K562 (cell line): ENCODE measurements around the gene CRAT. TPM values are rescaled to one million over a fixed set of nuclear protein-coding genes. Genes with fewer than 3 reads are reported as not detected.
A peak's percentile ranks its signal among the peaks of the same experiment; 100 is the strongest.

Experiments
- BACH1 ChIP-seq: fragments of 200-800 bp; sonication (Bioruptor generic); IDR thresholded peaks from 2 replicates; pipeline ENCODE4 v1.6.1; 2016; ENCODE audit warnings: missing genetic modification characterization, missing compliant biosample characterization
- CREB1 ChIP-seq, 2 experiments: sonication (generic) in 1 of 2; formaldehyde crosslinking in 1 of 2; IDR thresholded peaks; 2 replicates each; pipeline versions ENCODE4 v1.6.1 to v1.8.0; 2012 to 2022; ENCODE audit warnings: inconsistent platforms in 1 of 2, mild to moderate bottlenecking in 1 of 2, missing genetic modification reagents in 1 of 2, moderate library complexity in 1 of 2
- ETS2 ChIP-seq: IDR thresholded peaks from 2 replicates; pipeline ENCODE4 v1.6.1; 2016; ENCODE audit warnings: borderline replicate concordance, missing genetic modification characterization, mild to moderate bottlenecking, moderate library complexity, missing compliant biosample characterization; ENCODE audit not compliant: poor library complexity, severe bottlenecking
- ETV5 ChIP-seq: sonication (generic); formaldehyde crosslinking; IDR thresholded peaks from 2 replicates; pipeline ENCODE4 v1.4.0; 2020; ENCODE audit warnings: low read depth, mild to moderate bottlenecking, missing genetic modification reagents
- GTF2B ChIP-seq: IDR thresholded peaks from 2 replicates; pipeline ENCODE4 v1.6.1; 2011; ENCODE audit not compliant: insufficient read length; ENCODE audit errors: extremely low read depth
- HCFC1 ChIP-seq: IDR thresholded peaks from 2 replicates; pipeline ENCODE4 v1.6.1; 2012; ENCODE audit warnings: low read depth, low read length, improper control_type of control experiment
- IFI16 ChIP-seq: fragments of 250-450 bp; sonication (Bioruptor Pico); IDR thresholded peaks from 2 replicates; pipeline ENCODE4 v2.1.2; 2022; ENCODE audit warnings: mild to moderate bottlenecking, inconsistent platforms
- KAT2B ChIP-seq: IDR thresholded peaks from one replicate; pipeline ENCODE4 v1.6.1; 2012; ENCODE audit warnings: low read depth, mild to moderate bottlenecking, control low read depth, inconsistent platforms, low read length, moderate library complexity
- KDM1A ChIP-seq, 2 experiments: fragments of 450-650 bp; IDR thresholded peaks; 2 replicates each; pipeline ENCODE4 v1.6.1; 2016; ENCODE audit warnings: mild to moderate bottlenecking in 2 of 2
- LCOR ChIP-seq: sonication (generic); formaldehyde crosslinking; IDR thresholded peaks from 2 replicates; pipeline ENCODE4 v1.8.0; 2022; ENCODE audit warnings: mild to moderate bottlenecking, missing genetic modification reagents
- MBD2 ChIP-seq: sonication (generic); IDR thresholded peaks from 2 replicates; pipeline ENCODE4 v1.6.1; 2016; ENCODE audit warnings: low read depth, borderline replicate concordance
- MXD1 ChIP-seq: fragments of 250-450 bp; sonication (Bioruptor Pico); IDR thresholded peaks from 2 replicates; pipeline ENCODE4 v1.8.0; 2021; ENCODE audit warnings: borderline replicate concordance, mild to moderate bottlenecking, moderate library complexity; ENCODE audit not compliant: poor library complexity, severe bottlenecking
- NCOA1 ChIP-seq: fragments of 450-650 bp; IDR thresholded peaks from 2 replicates; pipeline ENCODE4 v1.6.1; 2016; ENCODE audit warnings: low read depth
- SRSF1 ChIP-seq: fragments of 200-400 bp; formaldehyde crosslinking; IDR thresholded peaks from 2 replicates; pipeline ENCODE4 v1.6.1; 2017; ENCODE audit warnings: mild to moderate bottlenecking, low read depth, low read length, moderate library complexity
- STAT5A ChIP-seq: IDR thresholded peaks from 2 replicates; pipeline ENCODE4 v1.6.1; 2012; ENCODE audit warnings: low read length, inconsistent platforms, borderline replicate concordance
- STAT6 ChIP-seq: sonication (generic); formaldehyde crosslinking; IDR thresholded peaks from 2 replicates; pipeline ENCODE4 v1.8.1; 2023; ENCODE audit warnings: mild to moderate bottlenecking, missing genetic modification reagents
- ZBTB34 ChIP-seq: fragments of 250-450 bp; sonication (Bioruptor Pico); IDR thresholded peaks from 2 replicates; pipeline ENCODE4 v1.8.0; 2021; ENCODE audit warnings: mild to moderate bottlenecking, moderate library complexity
- ZBTB43 ChIP-seq: sonication (generic); formaldehyde crosslinking; IDR thresholded peaks from 2 replicates; pipeline ENCODE4 v1.8.0; 2023; ENCODE audit warnings: mild to moderate bottlenecking, missing genetic modification reagents
- ZNF134 ChIP-seq: fragments of 250-450 bp; sonication (Bioruptor Pico); conservative IDR thresholded peaks from 2 replicates; pipeline ENCODE4 v1.4.0; 2020
- ZNF239 ChIP-seq: fragments of 250-450 bp; sonication (Bioruptor Pico); IDR thresholded peaks from 2 replicates; pipeline ENCODE4 v1.4.0; 2020; ENCODE audit warnings: mild to moderate bottlenecking
- ZNF586 ChIP-seq: fragments of 450-650 bp; formaldehyde crosslinking; conservative IDR thresholded peaks from 2 replicates; pipeline ENCODE4 v1.4.0; 2020; ENCODE audit warnings: mild to moderate bottlenecking, moderate library complexity
- ZNF707 ChIP-seq: fragments of 250-450 bp; sonication (Bioruptor Pico); conservative IDR thresholded peaks from 2 replicates; pipeline ENCODE4 v1.8.0; 2022; ENCODE audit warnings: inconsistent platforms, mild to moderate bottlenecking, moderate library complexity
- ZSCAN32 ChIP-seq: fragments of 450-650 bp; formaldehyde crosslinking; IDR thresholded peaks from 2 replicates; pipeline ENCODE4 v1.4.0; 2020; ENCODE audit warnings: mild to moderate bottlenecking, moderate library complexity
- polyA plus RNA-seq, 8 experiments: library from polyadenylated mRNA; depleted of rRNA in 4 of 8; stranded (reverse) in 5 of 8; unstranded in 3 of 8; fragments of >200 nt; fragmentation: Nextera tagmentation in 2 of 8; fragmentation: Illumina TruSeq in 1 of 8; extraction: Ambion mirVana in 2 of 8; extraction: Trizol in 1 of 8; gene quantifications; 2 replicates each; pipeline versions ENCODE4 v1.2.1 to v1.2.3, GENCODE V29; 2011 to 2014; ENCODE audit warnings: inconsistent platforms in 1 of 8, missing spikeins in 1 of 8
- total RNA-seq, 7 experiments: library from RNA; depleted of rRNA in 6 of 7; stranded (reverse); fragments of >200 nt in 6 of 7; fragmentation: Illumina TruSeq in 2 of 7; extraction: Trizol in 2 of 7; gene quantifications; 2 replicates each; pipeline versions ENCODE4 v1.2.1 to v1.2.3, GENCODE V29; 2011 to 2021; ENCODE audit warnings: low replicate concordance in 1 of 7

Gene CRAT
- total and polyA plus RNA-seq, 9 of the 15 experiments (the other 6 are each of a cell fraction or from before 2014, with no cell fraction given): 0.20 to 13.8 (median 5.4) TPM

GRCh38 chr9:129139993-129140396 lies 29.4 kb upstream of the CRAT start (continued):
- TF ChIP-seq ZNF586 (CRISPR knock-in tag) (no peak), HCFC1 (peak; percentile 50; the same call in 1 of the 2 replicates), ETS2 (tag) (no peak), ZNF134 (no peak), SRSF1 (no peak), STAT5A (no peak), MXD1 (CRISPR knock-in tag) (no peak), NCOA1 (no peak), STAT6 (CRISPR knock-in tag) (no peak), ETV5 (CRISPR knock-in tag) (no peak), KAT2B (no peak), GTF2B (no peak), CREB1 (IDR thresholded peaks at IDR 0.05) (no peak), CREB1 (CRISPR knock-in tag; IDR thresholded peaks at IDR 0.05) (no peak), IFI16 (CRISPR knock-in tag) (no peak), MBD2 (no peak), ZBTB43 (no peak), BACH1 (no peak), LCOR (CRISPR knock-in tag) (no peak), ZBTB34 (CRISPR knock-in tag) (no peak), KDM1A (IDR thresholded peaks at IDR 0.05) (peak in 1 of 2 experiments; percentile 31; a peak in 1 of 4 replicates), ZNF239 (CRISPR knock-in tag) (no peak), ZSCAN32 (no peak), ZNF707 (CRISPR knock-in tag) (no peak)
